Caco-2 (cell line): ENCODE results near the gene STRBP. TPM values are rescaled to one million over a fixed set of nuclear protein-coding genes. Genes with fewer than 3 reads are reported as not detected.

Experiments used
- BruUV-seq: library from RNA; stranded (reverse); fragments of 400-500 nt; replicated peaks from 2 replicates; lab custom pipeline; 2021; lab: Mats Ljungman, UMichigan
- CTCF ChIA-PET: fragments of 300-600 bp; sonication (Branson Sonifier 250); formaldehyde crosslinking; loops from one replicate; lab custom pipeline; 2022; ENCODE audit warnings: antibody characterized with exemption; lab: Charles Lee
- POLR2A ChIA-PET: fragments of 300-600 bp; sonication (Branson Sonifier 250); formaldehyde crosslinking; loops from one replicate; lab custom pipeline; 2022; ENCODE audit warnings: antibody characterized with exemption; lab: Charles Lee
- DNase-seq, 2 experiments: peaks; one replicate each; pipeline versions ENCODE4 v3.0.0 to v3.0.0-alpha.2; 2020 to 2022
- H3K27me3 ChIP-seq: replicated peaks from 2 replicates; pipeline ENCODE4 v1.6.0; 2011; ENCODE audit warnings: low read length; ENCODE audit not compliant: control insufficient read depth, insufficient read depth
- H3K36me3 ChIP-seq: 2 replicates; pipeline ENCODE4 v1.5.1; 2011; ENCODE audit warnings: low read length; ENCODE audit not compliant: control insufficient read depth, insufficient read depth
- H3K4me1 ChIP-seq: fragments of 250-450 bp; sonication (Bioruptor Pico); 2 replicates; pipeline ENCODE4 v1.5.1; 2020; ENCODE audit warnings: mild to moderate bottlenecking
- H3K4me3 ChIP-seq: 2 replicates; pipeline ENCODE4 v1.5.1; 2011; ENCODE audit warnings: low read depth, mild to moderate bottlenecking, control low read depth, low read length
- H3K9me3 ChIP-seq: fragments of 250-450 bp; sonication (Bioruptor Pico); 2 replicates; pipeline ENCODE4 v1.5.1; 2020; ENCODE audit warnings: mild to moderate bottlenecking, moderate library complexity
- H3K27ac Mint-ChIP-seq: one replicate; pipeline ENCODE4 v1.8.0; 2022; ENCODE audit warnings: mixed read lengths; ENCODE audit not compliant: unreplicated experiment
- H3K27me3 Mint-ChIP-seq: one replicate; pipeline ENCODE4 v1.8.0; 2022; ENCODE audit warnings: mixed read lengths; ENCODE audit not compliant: insufficient read depth, unreplicated experiment
- H3K36me3 Mint-ChIP-seq: one replicate; pipeline ENCODE4 v1.8.0; 2022; ENCODE audit warnings: mild to moderate bottlenecking, mixed read lengths; ENCODE audit not compliant: insufficient read depth, unreplicated experiment
- H3K4me1 Mint-ChIP-seq: one replicate; pipeline ENCODE4 v1.8.0; 2022; ENCODE audit warnings: low read depth, mixed read lengths; ENCODE audit not compliant: unreplicated experiment
- H3K4me3 Mint-ChIP-seq: one replicate; pipeline ENCODE4 v1.8.0; 2022; ENCODE audit warnings: mild to moderate bottlenecking, moderate library complexity, mixed read lengths; ENCODE audit not compliant: unreplicated experiment
- H3K9me3 Mint-ChIP-seq: one replicate; pipeline ENCODE4 v1.8.0; 2022; ENCODE audit warnings: mixed read lengths; ENCODE audit not compliant: unreplicated experiment
- CTCF ChIP-seq, 2 experiments: fragments of 200-600 bp in 1 of 2; IDR thresholded peaks; 1 replicate in 1 of 2; 2 replicates in 1 of 2; pipeline versions ENCODE4 v1.5.1 to v1.8.0; 2011 to 2022; ENCODE audit warnings: antibody characterized with exemption in 1 of 2, control low read depth in 1 of 2, inconsistent platforms in 1 of 2, low read depth in 1 of 2, low read length in 1 of 2, mild to moderate bottlenecking in 1 of 2, moderate library complexity in 1 of 2; ENCODE audit not compliant: insufficient read depth in 1 of 2, severe bottlenecking in 1 of 2, unreplicated experiment in 1 of 2
- intact Hi-C: fragments of 100-400 bp; cut with micrococcal nuclease; formaldehyde crosslinking; loops from one replicate; pipeline ENCODE4 v1.10.0; 2022; ENCODE audit not compliant: unreplicated experiment
- total RNA-seq: library from RNA; stranded (reverse); gene quantifications from 2 replicates; pipeline ENCODE4 v1.2.3, GENCODE V29; 2022

Gene STRBP
- total RNA-seq, 1 experiment from 2014 or later: 43.5 TPM

- TF ChIP-seq CTCF (IDR thresholded peaks at IDR 0.05; ENCODE audit: insufficient read depth in 1 of 2, low read depth in 1 of 2, low read length in 1 of 2, severe bottlenecking in 1 of 2, unreplicated experiment in 1 of 2): peak; percentile 25 to 47
- Histone ChIP-seq H3K4me1 (peaks cover 25% of the 10 kb centered on the region), H3K9me3 (no peaks in the 10 kb centered on the region), H3K4me3 (no peak overlapping the region), H3K36me3 (peaks cover 6% of the 10 kb centered on the region), H3K27me3 (no peaks in the 10 kb centered on the region)
- Mint-ChIP-seq H3K9me3 (no peaks in the 10 kb centered on the region), H3K4me1 (peaks cover 12% of the 10 kb centered on the region), H3K27ac (peak overlapping the region; percentile 59), H3K36me3 (peaks cover 83% of the 10 kb centered on the region), H3K4me3 (peak overlapping the region; percentile 4), H3K27me3 (no peaks in the 10 kb centered on the region)
- BruUV-seq: no TSS peak
- DNase-seq: peak; percentile 30 to 35
- ChIA-PET POLR2A (no interaction called here), CTCF (interaction anchor here (0.6 to 2.4 kb wide), 2 partner anchors 151 to 247 kb away, joined by 3 to 30 read pairs; no protein-coding TSS in a partner anchor)
- intact Hi-C loops: loop anchor here (1.0 to 2.0 kb wide), 2 partner anchors 122 to 247 kb away; no protein-coding TSS in a partner anchor
These were observed 165.8 kb downstream of the STRBP start for GRCh38 chr9:123102375-123103113.

- no peak for TF ChIP-seq CTCF (IDR thresholded peaks at IDR 0.05; ENCODE audit: insufficient read depth in 1 of 2, low read depth in 1 of 2, low read length in 1 of 2, severe bottlenecking in 1 of 2, unreplicated experiment in 1 of 2)
- Mint-ChIP-seq H3K27me3 (no peaks in the 10 kb centered on the region), H3K9me3 (no peaks in the 10 kb centered on the region), H3K27ac (no peak overlapping the region), H3K4me1 (peaks cover 12% of the 10 kb centered on the region), H3K36me3 (peaks cover 80% of the 10 kb centered on the region), H3K4me3 (no peak overlapping the region)
- CTCF ChIA-PET: interaction anchor here (0.6 to 1.4 kb wide), 3 partner anchors 73 to 294 kb away, joined by 3 to 7 read pairs (median 4); no protein-coding TSS in a partner anchor
- no peak overlapping the region for H3K4me3 ChIP-seq
- peaks cover 6% of the 10 kb centered on the region; the same call in 1 of the 2 replicates for H3K36me3 ChIP-seq
- H3K27me3 ChIP-seq: no peaks in the 10 kb centered on the region
- H3K9me3 ChIP-seq: no peaks in the 10 kb centered on the region
- intact Hi-C loops: no loop called here
- POLR2A ChIA-PET: interaction anchor here (1.0 kb wide), 1 partner anchor 194 kb away, joined by 3 read pairs; the partner anchor contains the start of gene RC3H2
- BruUV-seq: no TSS peak
- DNase-seq: no peak
- peaks cover 29% of the 10 kb centered on the region for H3K4me1 ChIP-seq
These were observed 168.8 kb downstream of the STRBP start for GRCh38 chr9:123099548-123099947.

GRCh38 chr9:123099042-123099441, 169.3 kb downstream of the STRBP start:
- TF ChIP-seq CTCF (IDR thresholded peaks at IDR 0.05; ENCODE audit: insufficient read depth in 1 of 2, low read depth in 1 of 2, low read length in 1 of 2, severe bottlenecking in 1 of 2, unreplicated experiment in 1 of 2): no peak
- Mint-ChIP-seq H3K4me3 (no peak overlapping the region), H3K4me1 (peaks cover 12% of the 10 kb centered on the region), H3K27me3 (no peaks in the 10 kb centered on the region), H3K36me3 (peaks cover 75% of the 10 kb centered on the region), H3K9me3 (no peaks in the 10 kb centered on the region), H3K27ac (no peak overlapping the region)
- ChIA-PET CTCF (interaction anchor here (0.6 kb wide), 1 partner anchor 72 kb away, joined by 3 read pairs; no protein-coding TSS in a partner anchor), POLR2A (no interaction called here)
- intact Hi-C loops: no loop called here
- no peak for DNase-seq
- no peaks in the 10 kb centered on the region for H3K27me3 ChIP-seq
- peaks cover 5% of the 10 kb centered on the region; the same call in 1 of the 2 replicates for H3K36me3 ChIP-seq
- H3K4me1 ChIP-seq: peaks cover 29% of the 10 kb centered on the region
- BruUV-seq: no TSS peak
- no peaks in the 10 kb centered on the region for H3K9me3 ChIP-seq
- H3K4me3 ChIP-seq: no peak overlapping the region
